GM12872 (cell line): Measurements from ENCODE around the gene POPDC2.

ENCODE experiments used
- CTCF ChIP-seq: IDR thresholded peaks from 3 replicates; pipeline ENCODE4 v1.5.1; 2011; ENCODE audit warnings: low read depth, mild to moderate bottlenecking, low read length, moderate library complexity; ENCODE audit not compliant: insufficient read depth

Gene POPDC2

DNA sequence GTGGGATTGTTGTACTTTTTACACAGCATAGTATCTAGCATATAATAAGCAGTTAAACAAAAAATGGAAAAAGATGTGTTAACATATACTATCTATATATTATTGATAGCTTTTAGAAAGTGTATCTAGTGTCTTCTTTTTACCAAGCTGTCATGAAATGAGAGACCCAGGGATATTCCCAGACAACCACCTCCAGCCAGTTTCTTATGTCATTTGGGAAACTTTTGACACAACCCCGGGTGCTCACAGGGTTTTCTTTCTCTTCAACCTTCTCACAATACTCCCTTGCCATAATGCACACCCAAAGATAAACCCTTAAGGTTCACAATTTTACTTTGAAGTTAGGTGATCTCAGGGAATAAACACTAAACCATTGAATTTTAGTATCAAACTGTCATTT is 67.5 kb downstream of the POPDC2 start:
- TF ChIP-seq CTCF, result no peak
